ENCODE results near the gene KRTAP4-8.
"Not testable (repeated sequence)": the region's sequence is repeated elsewhere in the genome, so short reads cannot be mapped to it uniquely, and the experiment has no call there.

Gene KRTAP4-8

DNA sequence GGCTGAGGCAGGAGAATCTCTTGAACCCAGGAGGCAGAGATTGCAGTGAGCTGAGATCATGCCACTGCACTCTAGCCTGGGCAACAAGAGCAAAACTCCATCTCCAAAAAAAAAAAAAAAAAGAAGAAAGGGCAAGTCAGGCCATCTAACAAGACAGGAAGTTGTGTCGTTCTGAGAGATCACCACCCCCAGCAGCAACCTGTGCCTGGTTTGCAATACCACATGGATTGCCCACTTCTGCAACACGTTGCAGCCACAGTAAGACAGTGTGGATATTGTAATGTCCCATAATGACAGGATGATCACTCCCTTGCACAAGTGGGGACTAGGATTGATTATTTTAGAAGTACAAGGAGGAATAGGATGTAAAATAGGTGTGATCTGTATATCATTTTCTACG lies 28.9 kb downstream of the KRTAP4-8 start:
- FAIRE-seq, result no peak

DNA sequence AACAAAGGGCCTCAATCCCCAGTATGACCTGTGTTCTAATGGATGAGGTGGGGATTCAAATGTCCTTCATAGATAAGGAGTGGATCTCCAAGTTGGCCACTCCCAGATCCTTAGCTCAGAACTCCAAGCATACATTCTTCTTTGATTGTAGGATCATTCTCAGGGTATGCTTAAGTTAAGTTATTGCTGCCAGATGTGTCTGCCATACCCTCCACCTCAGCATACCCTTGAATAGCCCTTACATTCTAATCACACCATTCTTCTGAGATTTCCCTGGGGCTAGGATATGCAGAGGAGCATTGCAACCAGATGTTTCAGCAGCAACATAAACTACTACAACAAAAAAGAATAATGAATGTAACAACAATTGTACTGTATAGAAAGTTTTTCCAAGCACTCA lies 30.7 kb downstream of the KRTAP4-8 start:
- FAIRE-seq (no peak), DNase-seq (ENCODE audit: extremely low spot score, insufficient read length, low read depth) (no peak)

More for the DNA sequence above, 28.9 kb downstream of the KRTAP4-8 start:
- DNase-seq (ENCODE audit: extremely low spot score, insufficient read length, low read depth), result no peak

DNA sequence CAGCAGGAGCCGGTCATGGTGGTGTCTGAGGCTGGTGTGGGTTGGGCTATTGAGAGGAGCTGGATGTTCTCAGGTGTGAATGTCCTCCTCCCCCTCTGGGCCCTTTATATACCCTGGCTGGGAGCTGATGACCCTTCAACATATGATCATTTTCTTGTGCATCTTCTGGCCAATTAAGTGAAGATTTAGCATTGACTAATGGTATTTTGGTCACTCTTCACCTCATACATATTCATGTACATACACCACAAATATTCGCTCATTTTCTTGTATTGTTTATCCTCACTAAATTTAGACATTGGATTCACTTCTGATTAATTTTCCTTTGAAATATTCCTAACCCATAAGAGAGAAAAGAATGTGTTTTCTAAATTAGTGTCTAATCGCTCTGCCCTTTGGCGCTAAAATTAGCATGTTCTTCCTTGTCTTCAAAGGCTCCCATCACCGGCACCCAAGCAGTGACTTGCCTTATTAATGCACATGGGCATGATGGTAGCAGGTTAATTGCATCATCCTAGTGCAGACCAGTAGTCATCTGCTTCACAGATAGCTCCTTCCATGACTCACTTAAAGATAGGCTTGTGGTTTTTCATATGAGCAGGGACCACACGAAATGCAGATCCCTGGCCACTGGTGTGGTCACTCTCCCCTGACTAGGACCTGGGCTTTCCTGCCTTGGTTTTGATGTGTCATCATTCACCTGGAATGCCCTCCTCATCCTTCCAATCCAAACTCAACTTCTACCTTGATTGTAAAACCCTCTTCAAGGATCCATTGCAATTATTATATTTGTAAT lies 31.9 kb downstream of the KRTAP4-8 start, which contains the start of gene KRTAP2-4:
KRTAP2-4 (minus strand) TSS at position 51 of the 796 bp plus-strand sequence; CDS start at position 17, 34 bp downstream.
- FAIRE-seq, result no peak
- DNase-seq (ENCODE audit: extremely low spot score, insufficient read length, low read depth), result no peak

DNA sequence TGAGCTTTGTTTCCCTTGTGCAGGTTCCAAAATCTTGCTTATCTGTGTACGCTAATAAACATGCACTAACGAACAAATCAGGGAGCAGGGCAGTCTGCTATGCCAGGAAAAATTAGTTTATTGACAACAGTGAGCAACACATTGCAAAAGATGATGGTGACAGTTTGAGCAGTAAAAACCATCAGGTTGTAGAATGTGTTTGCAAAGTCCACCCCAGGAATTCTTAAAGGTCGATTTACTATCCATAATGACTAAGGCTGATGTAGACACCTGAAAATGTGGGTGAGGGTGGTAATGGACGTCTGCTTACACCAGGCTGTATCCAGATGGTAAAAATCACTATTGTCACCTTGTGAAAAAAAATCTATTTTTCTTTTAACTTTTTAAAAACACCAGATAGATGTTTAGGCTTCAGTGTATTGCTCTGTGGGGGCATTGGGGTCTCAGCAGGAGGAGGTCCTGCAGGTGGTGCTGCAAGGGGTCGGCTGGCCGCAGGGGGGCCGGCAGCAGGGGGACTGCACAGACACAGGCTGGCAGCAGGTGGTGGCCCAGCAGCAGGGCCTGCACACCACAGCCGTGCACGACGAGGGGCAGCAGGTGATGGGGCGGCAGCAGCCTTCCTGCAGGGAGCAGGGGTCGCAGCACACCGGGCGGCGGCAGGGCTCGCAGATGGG lies 32.8 kb downstream of the KRTAP4-8 start:
- DNase-seq (ENCODE audit: extremely low spot score, insufficient read length, low read depth); FAIRE-seq: not testable (repeated sequence)

DNA sequence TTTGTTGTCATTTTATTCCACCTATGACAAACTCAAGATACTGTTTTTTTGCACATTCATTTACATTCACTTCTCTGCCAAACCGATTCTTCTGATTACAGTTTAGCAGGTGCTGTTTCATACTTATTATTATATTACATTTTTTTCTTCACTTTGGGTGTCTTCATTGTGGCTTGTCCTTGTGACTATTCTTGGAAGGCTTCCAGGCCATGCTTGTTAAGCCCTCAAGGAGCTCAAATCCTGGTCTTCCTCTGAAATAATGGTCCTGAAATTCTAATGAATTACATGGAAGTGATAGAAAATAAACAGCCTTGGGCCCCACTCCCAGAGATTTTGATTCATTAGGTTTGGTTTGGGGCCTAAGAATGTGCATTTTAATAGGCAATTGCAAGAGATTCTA lies 33.6 kb downstream of the KRTAP4-8 start:
- DNase-seq (ENCODE audit: extremely low spot score, insufficient read length, low read depth) (no peak), FAIRE-seq (no peak)

DNA sequence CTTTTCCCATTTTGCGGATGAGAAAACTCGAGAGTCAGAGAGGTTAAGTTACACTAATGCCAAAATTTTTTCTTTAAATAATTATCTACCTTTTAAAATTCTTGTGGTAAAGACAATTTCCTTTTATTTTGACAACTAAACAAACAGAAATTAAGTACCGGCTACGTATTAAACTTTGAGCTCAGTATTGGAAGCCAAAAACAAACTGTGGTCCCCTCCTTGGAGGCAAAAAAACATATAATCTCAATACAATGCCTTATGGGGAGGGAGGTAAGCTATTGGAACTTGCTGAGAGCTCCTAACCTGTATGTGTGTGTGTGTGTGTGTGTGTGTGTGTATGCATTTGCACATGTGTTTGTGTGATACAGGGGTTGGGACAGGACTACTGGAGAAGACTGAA lies 34.5 kb downstream of the KRTAP4-8 start:
- no peak for FAIRE-seq
- DNase-seq (ENCODE audit: extremely low spot score, insufficient read length, low read depth), result no peak

DNA sequence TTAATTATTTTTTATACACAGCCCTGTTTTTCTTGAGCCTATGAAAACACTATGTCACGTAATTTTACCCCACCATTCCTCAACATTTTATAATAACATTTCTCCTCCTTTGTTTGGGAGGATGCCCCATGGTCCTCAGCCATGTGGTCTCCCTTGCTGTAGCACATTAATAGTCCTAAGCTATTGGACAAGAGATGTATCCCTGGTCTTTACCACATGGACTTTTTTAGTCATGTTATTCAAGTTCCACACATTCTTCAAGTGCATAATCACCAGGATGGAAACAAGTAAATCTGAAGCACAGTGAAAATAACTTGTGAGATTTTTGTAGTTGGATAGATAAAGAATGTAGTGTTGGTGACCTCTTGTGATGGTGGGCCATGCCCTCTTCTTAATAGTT lies 36.0 kb downstream of the KRTAP4-8 start:
- FAIRE-seq, result no peak
- no peak for DNase-seq (ENCODE audit: extremely low spot score, insufficient read length, low read depth)

DNA sequence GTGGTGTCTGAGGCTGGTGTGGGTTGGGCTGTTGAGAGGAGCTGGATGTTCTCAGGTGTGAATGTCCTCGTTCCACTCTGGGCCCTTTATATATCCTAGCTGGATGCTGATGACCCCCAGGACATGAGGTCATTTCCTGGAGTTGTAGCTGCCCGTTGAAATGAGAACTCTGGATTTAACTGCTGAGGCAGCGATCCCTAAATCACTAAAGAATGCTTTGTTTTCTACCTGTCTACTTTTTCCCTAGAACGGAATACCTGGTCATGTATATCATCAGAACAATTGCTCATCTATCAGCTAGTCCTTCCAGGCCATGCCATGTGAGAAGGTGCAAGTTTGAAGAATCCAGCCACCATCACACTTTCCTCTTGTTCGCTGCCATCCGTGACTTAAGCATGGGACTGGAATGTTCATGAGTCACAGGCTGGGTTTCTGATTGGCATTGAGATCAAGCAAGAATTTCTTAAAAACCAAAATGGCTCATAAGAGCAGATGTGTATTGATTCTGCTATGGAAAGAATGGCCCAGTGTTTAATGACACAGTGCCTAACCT lies 37.8 kb downstream of the KRTAP4-8 start, which contains the start of gene KRTAP2-3:
KRTAP2-3 (minus strand) TSS at position 63 of the 553 bp plus-strand sequence. CDS start 64 bp downstream, outside the sequence.
- DNase-seq (ENCODE audit: extremely low spot score, insufficient read length, low read depth), result no peak
- no peak for FAIRE-seq

DNA sequence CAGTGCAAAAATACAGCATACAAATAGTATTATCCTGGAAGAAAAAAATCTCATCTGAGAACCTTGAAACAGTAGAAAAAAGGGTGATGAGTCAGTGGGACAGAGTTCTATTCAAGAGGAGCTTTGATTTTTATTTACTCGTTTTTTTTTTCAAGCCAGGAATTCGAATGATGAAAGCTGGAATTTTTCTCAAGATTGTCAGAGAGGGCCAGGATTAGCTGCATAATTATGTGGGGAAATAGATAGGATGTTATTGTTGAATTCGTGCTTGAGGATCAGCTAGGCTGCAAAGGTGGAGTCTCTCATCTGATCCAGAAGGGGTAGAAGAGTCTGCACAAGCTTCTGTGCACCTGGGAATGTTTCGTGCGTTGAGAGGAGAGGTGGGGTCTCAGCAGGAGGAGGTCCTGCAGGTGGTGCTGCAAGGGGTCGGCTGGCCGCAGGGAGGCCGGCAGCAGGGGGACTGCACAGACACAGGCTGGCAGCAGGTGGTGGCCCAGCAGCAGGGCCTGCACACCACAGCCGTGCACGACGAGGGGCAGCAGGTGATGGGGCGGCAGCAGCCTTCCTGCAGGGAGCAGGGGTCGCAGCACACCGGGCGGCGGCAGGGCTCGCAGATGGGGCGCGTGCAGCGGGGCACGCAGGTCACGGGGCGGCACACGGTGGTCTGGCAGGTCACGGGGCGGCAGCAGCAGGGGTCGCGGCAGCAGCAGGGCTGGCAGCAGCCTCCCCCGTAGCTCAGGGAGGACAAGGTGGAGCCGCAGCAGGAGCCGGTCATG lies 38.5 kb downstream of the KRTAP4-8 start:
- DNase-seq (ENCODE audit: extremely low spot score, insufficient read length, low read depth), result not testable (repeated sequence)

DNA sequence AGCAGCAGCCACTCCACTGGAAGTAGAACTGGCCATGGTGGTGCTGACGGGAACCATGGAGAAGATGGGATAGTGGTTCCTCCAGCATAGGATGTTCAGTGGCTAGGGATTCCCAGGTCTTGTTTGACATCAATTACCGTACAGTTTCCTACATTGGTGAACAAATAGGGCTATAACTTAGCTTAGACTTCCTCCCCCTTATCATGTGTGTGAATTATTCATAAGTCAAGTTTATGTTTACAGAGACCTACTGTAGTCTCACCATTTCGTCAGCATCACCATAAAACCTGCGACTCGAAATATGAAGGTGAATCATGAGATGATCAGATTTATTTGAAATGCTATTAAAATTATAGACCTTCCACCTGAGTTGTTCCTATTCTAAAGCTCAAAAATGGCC lies 39.2 kb downstream of the KRTAP4-8 start:
- no peak for FAIRE-seq

More for the DNA sequence above, 38.5 kb downstream of the KRTAP4-8 start:
- FAIRE-seq, result not testable (repeated sequence)

DNA sequence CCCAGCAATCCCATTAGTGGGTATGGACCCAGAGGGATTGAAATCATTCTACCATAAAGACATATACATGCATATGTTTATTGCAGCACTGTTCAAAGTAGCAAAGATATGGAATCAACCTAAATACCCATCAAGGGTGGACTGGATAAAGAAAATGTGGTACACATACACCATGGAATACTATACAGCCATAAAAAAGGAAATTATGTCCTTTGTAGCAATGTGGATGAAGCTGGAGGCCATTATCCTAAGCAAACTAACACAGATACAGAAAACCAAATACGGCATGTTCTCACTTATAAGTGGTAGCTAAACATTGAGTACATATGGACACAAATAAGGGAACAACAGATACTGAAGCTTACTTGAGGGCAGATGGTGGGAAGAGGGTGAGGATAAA lies 40.4 kb downstream of the KRTAP4-8 start:
- no peak for FAIRE-seq
- DNase-seq (ENCODE audit: extremely low spot score, insufficient read length, low read depth), result no peak

More for the DNA sequence above, 39.2 kb downstream of the KRTAP4-8 start:
- no peak for DNase-seq (ENCODE audit: extremely low spot score, insufficient read length, low read depth)

DNA sequence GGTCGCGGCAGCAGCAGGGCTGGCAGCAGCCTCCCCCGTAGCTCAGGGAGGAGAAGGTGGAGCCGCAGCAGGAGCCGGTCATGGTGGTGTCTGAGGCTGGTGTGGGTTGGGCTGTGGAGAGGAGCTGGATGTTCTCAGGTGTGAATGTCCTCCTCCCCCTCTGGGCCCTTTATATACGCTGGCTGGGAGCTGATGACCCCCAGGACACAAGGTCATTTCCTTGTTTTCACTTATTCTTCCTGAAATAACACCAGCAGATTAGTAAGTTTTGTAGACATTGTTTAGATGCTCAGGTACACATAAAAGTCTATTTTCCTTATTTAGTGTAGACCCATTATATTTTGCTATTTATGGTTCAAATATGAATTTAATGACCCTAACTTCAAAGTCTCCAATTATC lies 42.8 kb downstream of the KRTAP4-8 start, which contains the start of gene KRTAP2-2:
KRTAP2-2 (minus strand) TSS at position 101 of the 400 bp plus-strand sequence; CDS start at position 82, 19 bp downstream.
- FAIRE-seq; DNase-seq (ENCODE audit: extremely low spot score, insufficient read length, low read depth): not testable (repeated sequence)

DNA sequence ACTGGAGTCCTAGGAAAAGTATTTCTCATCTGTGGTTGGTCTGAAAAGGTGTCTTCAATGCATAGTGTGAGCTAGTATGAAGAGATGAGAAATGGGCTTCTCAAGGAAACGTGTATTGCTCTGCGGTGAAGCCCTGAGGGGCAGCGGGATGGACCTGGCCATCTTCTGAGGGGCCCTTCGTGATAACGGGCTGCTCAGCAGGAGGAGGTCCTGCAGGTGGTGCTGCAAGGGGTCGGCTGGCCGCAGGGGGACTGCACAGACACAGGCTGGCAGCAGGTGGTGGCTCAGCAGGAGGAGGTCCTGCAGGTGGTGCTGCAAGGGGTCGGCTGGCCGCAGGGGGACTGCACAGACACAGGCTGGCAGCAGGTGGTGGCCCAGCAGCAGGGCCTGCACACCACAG lies 43.4 kb downstream of the KRTAP4-8 start:
- not testable (repeated sequence) for FAIRE-seq; DNase-seq (ENCODE audit: extremely low spot score, insufficient read length, low read depth)

DNA sequence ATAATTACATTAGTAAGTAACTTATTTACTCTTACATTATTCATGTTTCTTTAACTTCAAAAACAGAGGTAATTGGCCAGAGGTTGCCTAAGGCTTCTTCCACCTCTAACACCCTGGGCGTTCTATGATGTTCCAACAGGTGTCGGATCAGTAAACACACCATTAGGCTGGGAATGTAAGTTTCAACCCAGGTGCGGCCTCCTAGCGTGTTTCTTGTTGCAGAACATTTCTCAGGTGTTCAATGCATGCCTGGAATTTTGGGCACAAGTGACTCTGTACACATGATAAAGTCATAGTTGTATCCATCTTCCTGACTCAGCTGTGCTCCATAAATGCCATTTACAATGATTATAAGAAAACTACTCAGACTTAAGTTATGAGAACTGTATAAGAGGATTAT lies 43.9 kb downstream of the KRTAP4-8 start:
- DNase-seq (ENCODE audit: extremely low spot score, insufficient read length, low read depth), result no peak
- no peak for FAIRE-seq

DNA sequence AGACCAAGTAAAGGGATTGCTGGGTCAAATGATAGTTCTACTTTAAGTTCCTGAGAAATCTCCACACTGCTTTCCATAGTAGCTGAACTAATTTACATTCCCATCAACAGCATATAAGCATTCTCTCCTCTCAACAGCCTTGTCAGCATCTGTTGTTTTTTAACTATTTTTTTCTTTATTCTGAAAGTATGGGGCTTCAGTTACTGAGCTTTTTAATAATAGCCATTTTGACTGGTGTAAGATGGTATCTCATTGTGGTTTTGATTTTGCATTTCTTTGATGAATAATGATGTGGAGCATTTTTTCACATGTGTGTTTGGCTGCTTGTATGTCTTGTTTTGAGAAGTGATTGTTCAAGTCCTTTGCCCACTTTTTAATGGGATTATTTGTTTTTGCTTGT lies 45.4 kb downstream of the KRTAP4-8 start:
- no peak for FAIRE-seq
- DNase-seq (ENCODE audit: extremely low spot score, insufficient read length, low read depth), result no peak

DNA sequence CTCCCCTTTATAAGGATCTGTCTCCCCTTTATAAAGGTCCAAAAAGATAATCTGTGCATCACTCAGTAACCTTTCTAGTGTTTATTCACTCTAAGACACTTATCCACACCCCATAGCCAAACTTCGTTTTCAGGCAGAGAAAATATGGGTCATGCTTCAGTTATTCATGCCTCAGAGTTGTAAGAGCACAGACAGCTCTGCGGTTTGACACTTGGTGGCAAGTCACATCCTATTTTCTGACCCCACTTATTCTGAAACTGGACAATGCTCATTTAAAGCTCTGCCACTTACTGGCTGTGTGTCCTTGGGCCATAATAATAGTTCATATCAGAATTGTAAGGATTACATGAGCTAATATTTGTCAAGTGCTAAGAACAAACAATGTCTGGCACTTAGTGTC lies 48.8 kb downstream of the KRTAP4-8 start:
- peak; percentile 17 for DNase-seq (ENCODE audit: extremely low spot score, insufficient read length, low read depth)
- FAIRE-seq, result no peak

DNA sequence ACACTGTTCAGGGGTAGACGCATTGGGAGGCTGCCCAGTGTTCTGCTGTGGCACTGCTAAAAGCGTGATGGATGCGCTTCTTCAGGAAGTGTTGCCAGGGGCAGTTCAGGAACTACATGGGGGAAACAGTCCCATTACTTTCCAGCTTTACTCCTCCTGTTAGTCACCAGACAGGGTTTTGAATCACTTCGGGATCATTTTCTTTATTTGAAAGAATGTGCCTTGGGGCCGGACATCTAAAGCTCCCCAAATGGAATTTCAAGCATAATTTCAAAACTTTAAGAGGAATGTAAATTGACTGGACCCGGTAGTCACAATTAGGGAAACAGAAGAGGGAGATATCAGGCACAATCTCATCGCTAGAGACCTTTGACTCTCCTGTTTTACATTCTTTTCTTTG lies 49.5 kb downstream of the KRTAP4-8 start:
- no peak for DNase-seq (ENCODE audit: extremely low spot score, insufficient read length, low read depth)
- no peak for FAIRE-seq

Measured in GM18507 (cell line).